Glutamatergic neuron (in vitro differentiated cells): ENCODE measurements around the gene GNG8. TPM values are rescaled to one million over a fixed set of nuclear protein-coding genes. Genes with fewer than 3 reads are reported as not detected.

Experiments used
- DNase-seq: peaks from one replicate; pipeline ENCODE4 v3.0.0; 2022
- H3K27ac Mint-ChIP-seq: one replicate; pipeline ENCODE4 v1.8.0; 2020; ENCODE audit warnings: mild to moderate bottlenecking, mixed read lengths, inconsistent platforms; ENCODE audit not compliant: unreplicated experiment
- H3K27me3 Mint-ChIP-seq: one replicate; pipeline ENCODE4 v1.8.0; 2020; ENCODE audit warnings: mild to moderate bottlenecking, moderate library complexity, mixed read lengths, inconsistent platforms; ENCODE audit not compliant: unreplicated experiment
- H3K36me3 Mint-ChIP-seq: one replicate; pipeline ENCODE4 v1.8.0; 2020; ENCODE audit warnings: mild to moderate bottlenecking, mixed read lengths, inconsistent platforms; ENCODE audit not compliant: unreplicated experiment
- H3K4me1 Mint-ChIP-seq: one replicate; pipeline ENCODE4 v1.8.0; 2020; ENCODE audit warnings: mild to moderate bottlenecking, low read depth, mixed read lengths, inconsistent platforms; ENCODE audit not compliant: unreplicated experiment
- H3K4me3 Mint-ChIP-seq: one replicate; pipeline ENCODE4 v1.8.0; 2020; ENCODE audit warnings: mild to moderate bottlenecking, mixed read lengths, inconsistent platforms; ENCODE audit not compliant: unreplicated experiment
- H3K9me3 Mint-ChIP-seq: one replicate; pipeline ENCODE4 v1.8.0; 2020; ENCODE audit warnings: mild to moderate bottlenecking, moderate library complexity, mixed read lengths, inconsistent platforms; ENCODE audit not compliant: unreplicated experiment
- CTCF ChIP-seq: fragments of 200-600 bp; sonication (generic); IDR thresholded peaks from one replicate; pipeline ENCODE4 v1.5.0; 2021; ENCODE audit not compliant: partially characterized antibody, unreplicated experiment
- total RNA-seq: library from RNA; stranded (reverse); fragmentation: NEBNext Ultra II Directional; extraction: Animal tissue kit (Norgen Biotek cat#: 25700); gene quantifications from one replicate; pipeline ENCODE4 v1.2.1, GENCODE V29; 2021; ENCODE audit not compliant: unreplicated experiment

GNG8 gene
- total RNA-seq, 1 donor from 2014 or later: 54.6 TPM

GRCh38 chr19:46609511-46610412 lies 26.2 kb downstream of the GNG8 start:
- TF ChIP-seq CTCF: no peak
- H3K4me3 Mint-ChIP-seq: no peak overlapping the region
- peaks cover 10% of the 10 kb centered on the region for H3K27me3 Mint-ChIP-seq
- no peak for DNase-seq
- H3K36me3 Mint-ChIP-seq: peaks cover 9% of the 10 kb centered on the region
- H3K9me3 Mint-ChIP-seq: peaks cover 13% of the 10 kb centered on the region
- H3K4me1 Mint-ChIP-seq: peaks cover 23% of the 10 kb centered on the region
- no peak overlapping the region for H3K27ac Mint-ChIP-seq

- Mint-ChIP-seq H3K9me3 (peaks cover 13% of the 10 kb centered on the region), H3K27ac (peak overlapping the region; percentile 42), H3K4me1 (peaks cover 22% of the 10 kb centered on the region), H3K36me3 (peaks cover 9% of the 10 kb centered on the region), H3K27me3 (peaks cover 10% of the 10 kb centered on the region), H3K4me3 (no peak overlapping the region)
- TF ChIP-seq CTCF: no peak
- DNase-seq: no peak
Observed at GRCh38 chr19:46608581-46609345, 27.2 kb downstream of the GNG8 start.

- H3K27me3 Mint-ChIP-seq: peaks cover 10% of the 10 kb centered on the region
- H3K4me1 Mint-ChIP-seq: peaks cover 26% of the 10 kb centered on the region
- H3K4me3 Mint-ChIP-seq: peak overlapping the region; percentile 38
- no peak for DNase-seq
- H3K27ac Mint-ChIP-seq: peak overlapping the region; percentile 70
- H3K9me3 Mint-ChIP-seq: peaks cover 13% of the 10 kb centered on the region
- TF ChIP-seq CTCF: no peak
- H3K36me3 Mint-ChIP-seq: peaks cover 9% of the 10 kb centered on the region
Observed at GRCh38 chr19:46608178-46608577, 27.8 kb downstream of the GNG8 start.

GRCh38 chr19:46607448-46607841 lies 28.6 kb downstream of the GNG8 start:
- Mint-ChIP-seq H3K4me3 (peak overlapping the region; percentile 20), H3K27ac (peak overlapping the region; percentile 70), H3K36me3 (peaks cover 9% of the 10 kb centered on the region), H3K9me3 (peaks cover 13% of the 10 kb centered on the region), H3K4me1 (peaks cover 29% of the 10 kb centered on the region), H3K27me3 (peaks cover 10% of the 10 kb centered on the region)
- TF ChIP-seq CTCF: no peak
- no peak for DNase-seq
